ENCODE measurements around the gene CYP2C19.
"Not testable (repeated sequence)": the region's sequence is repeated elsewhere in the genome, so short reads cannot be mapped to it uniquely, and the experiment has no call there.

CYP2C19 gene
- 0 to 0.12 (median 0) reads per million in 18 experiments for total RNA-seq

GRCh38 chr10:94762393-94762792, at the start of gene CYP2C19:
TSS of gene CYP2C19 (plus strand) at chr10:94762681. CDS start at chr10:94762706, 25 bp downstream.
- no peak for DNase-seq

GRCh38 chr10:94725871-94726270, 36.6 kb upstream of the CYP2C19 start:
- no peak for DNase-seq

- DNase-seq: no peak
Observed at GRCh38 chr10:94735197-94735596, 27.3 kb upstream of the CYP2C19 start.

GRCh38 chr10:94738588-94738987, 23.9 kb upstream of the CYP2C19 start:
- DNase-seq: no peak

GRCh38 chr10:94747137-94747536, 15.3 kb upstream of the CYP2C19 start:
- no peak for DNase-seq

- no peak for DNase-seq
Observed at GRCh38 chr10:94747838-94748237, 14.6 kb upstream of the CYP2C19 start.

GRCh38 chr10:94757916-94758315, 4.6 kb upstream of the CYP2C19 start:
- DNase-seq: no peak

GRCh38 chr10:94760586-94761178, 1.8 kb upstream of the CYP2C19 start:
- DNase-seq: no peak

- not testable (repeated sequence) for DNase-seq
Observed at GRCh38 chr10:94775425-94775824, 12.9 kb downstream of the CYP2C19 start.

GRCh38 chr10:94777886-94778458, 15.5 kb downstream of the CYP2C19 start:
- no peak for DNase-seq

- no peak for DNase-seq
Observed at GRCh38 chr10:94780844-94781243, 18.4 kb downstream of the CYP2C19 start.

GRCh38 chr10:94784256-94784655, 21.8 kb downstream of the CYP2C19 start:
- DNase-seq: no peak

- no peak for DNase-seq
Observed at GRCh38 chr10:94785211-94785610, 22.7 kb downstream of the CYP2C19 start.

- not testable (repeated sequence) for DNase-seq
Observed at GRCh38 chr10:94800551-94800950, 38.1 kb downstream of the CYP2C19 start.

- DNase-seq: no peak
Observed at GRCh38 chr10:94803307-94803706, 40.8 kb downstream of the CYP2C19 start.

GRCh38 chr10:94830025-94830424, 67.5 kb downstream of the CYP2C19 start:
- not testable (repeated sequence) for DNase-seq

GRCh38 chr10:94846204-94846603, 83.7 kb downstream of the CYP2C19 start:
- no peak for DNase-seq

- no peak for DNase-seq
Observed at GRCh38 chr10:94850766-94851165, 88.3 kb downstream of the CYP2C19 start.

- DNase-seq: no peak
Observed at GRCh38 chr10:94851263-94851662, 88.8 kb downstream of the CYP2C19 start.

- no peak for DNase-seq
Observed at GRCh38 chr10:94852438-94852837, 90.0 kb downstream of the CYP2C19 start.

- no peak for DNase-seq
Observed at GRCh38 chr10:94853065-94853464, 90.6 kb downstream of the CYP2C19 start.

GRCh38 chr10:94858005-94858404, 95.5 kb downstream of the CYP2C19 start:
- no peak for DNase-seq

GRCh38 chr10:94859086-94859485, 96.6 kb downstream of the CYP2C19 start:
- DNase-seq: no peak

GRCh38 chr10:94878649-94879048, 116.2 kb downstream of the CYP2C19 start:
- no peak for DNase-seq

- DNase-seq: no peak
Observed at GRCh38 chr10:94879214-94879613, 116.7 kb downstream of the CYP2C19 start.
